HL-60 (cell line): ENCODE measurements around the gene CFAP99.

Experiments used
- CTCF ChIP-seq: IDR thresholded peaks from one replicate; pipeline ENCODE4 v1.5.1; 2011; ENCODE audit warnings: low read length, control low read depth, inconsistent platforms; ENCODE audit not compliant: insufficient read depth
- GABPA ChIP-seq: IDR thresholded peaks from 2 replicates; pipeline ENCODE4 v1.6.1; 2012; ENCODE audit warnings: low read depth
- POLR2AphosphoS5 ChIP-seq: IDR thresholded peaks from 2 replicates; pipeline ENCODE4 v1.6.1; 2012; ENCODE audit warnings: low read depth
- REST ChIP-seq: IDR thresholded peaks from 2 replicates; pipeline ENCODE4 v1.6.1; 2012; ENCODE audit warnings: low read depth; ENCODE audit not compliant: insufficient replicate concordance

GRCh38 chr4:2469192-2469984 lies 50.6 kb downstream of the CFAP99 start:
- no peak for TF ChIP-seq CTCF
- TF ChIP-seq POLR2AphosphoS5 = 0 out of 2 replicates have a peak, but pooled peaks have one; percentile 18
- no peak for TF ChIP-seq REST
- peak; percentile 39; the same call in 1 of the 2 replicates for TF ChIP-seq GABPA
